ENCODE measurements around the gene SH3BGRL3. TPM values are rescaled to one million over a fixed set of nuclear protein-coding genes. Genes with fewer than 3 reads are reported as not detected.
"Not testable (repeated sequence)": the region's sequence is repeated elsewhere in the genome, so short reads cannot be mapped to it uniquely, and the experiment has no call there.

SH3BGRL3 gene
- total and polyA plus RNA-seq, 2 experiments from 2014 or later: 30.9 to 370 TPM

DNA sequence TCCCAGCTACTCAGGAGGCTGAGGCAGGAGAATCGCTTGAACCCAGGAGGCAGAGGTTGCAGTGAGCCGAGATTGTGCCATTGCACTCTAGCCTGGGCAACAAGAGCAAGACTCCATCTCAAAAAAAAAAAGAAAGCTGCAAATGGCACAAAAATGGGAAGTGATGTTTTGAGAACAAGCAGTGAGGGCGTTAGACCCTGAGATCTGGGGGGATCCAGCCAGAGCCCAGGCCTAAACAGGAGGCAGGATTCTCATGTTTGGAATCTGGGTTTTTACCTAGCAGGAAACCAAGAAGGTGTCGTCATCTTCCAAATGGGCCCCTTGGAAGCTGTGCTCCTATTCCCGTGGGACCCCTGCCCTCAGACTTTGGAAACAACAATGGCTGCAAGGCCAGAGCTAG lies 12.8 kb downstream of the SH3BGRL3 start:
- H3K4me3 Mint-ChIP-seq; DNase-seq (ENCODE audit: low spot score); H3K27ac ChIP-seq (ENCODE audit: low read depth); H3K36me3 Mint-ChIP-seq (ENCODE audit: low read depth); H3K36me3 ChIP-seq (ENCODE audit: insufficient read depth); H3K79me2 ChIP-seq (replicated peaks; ENCODE audit: insufficient read depth); ATAC-seq; H3K4me1 ChIP-seq (ENCODE audit: insufficient read depth); H3K4me2 ChIP-seq; H3K9me2 ChIP-seq (ENCODE audit: insufficient read depth); H3K27me3 ChIP-seq (ENCODE audit: insufficient read depth); H3F3A ChIP-seq (replicated peaks; ENCODE audit: low read depth); H3K4me3 ChIP-seq; H4K20me1 ChIP-seq (replicated peaks; ENCODE audit: insufficient read depth); H3K9me3 Mint-ChIP-seq; H3K27me3 Mint-ChIP-seq (ENCODE audit: insufficient read depth, low read depth, poor library complexity); H3K27ac Mint-ChIP-seq; H2AFZ ChIP-seq: not testable (repeated sequence)
- H3K4me1 Mint-ChIP-seq: peaks cover 26% of the 10 kb centered on the region

DNA sequence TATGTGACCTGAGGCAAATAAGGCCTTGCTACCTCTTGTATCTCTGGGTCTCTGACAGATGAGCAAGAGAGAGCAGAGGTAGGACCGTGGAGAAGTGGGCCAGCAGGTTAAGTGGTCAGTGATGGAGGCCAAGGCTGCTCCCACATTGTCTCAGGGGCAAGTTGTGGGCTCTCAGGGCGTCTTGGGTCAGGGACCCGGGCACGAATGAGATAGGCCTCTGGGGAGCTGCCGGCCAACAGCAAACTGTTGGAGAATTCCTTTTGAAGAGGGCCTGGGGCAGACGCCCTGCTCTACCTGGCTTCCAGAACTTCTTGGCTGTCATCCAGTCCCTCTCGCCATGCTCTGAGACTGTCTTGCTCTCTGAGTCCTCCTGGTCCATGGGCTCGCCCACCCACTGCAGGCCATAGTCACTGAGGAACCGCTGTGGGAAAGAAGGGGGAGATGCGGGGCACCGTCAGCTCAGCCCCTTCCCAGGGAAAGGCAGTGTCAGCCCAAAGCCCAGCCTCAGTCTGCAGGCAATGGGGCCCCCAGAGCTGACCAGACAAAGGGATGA lies 14.1 kb downstream of the SH3BGRL3 start:
- Mint-ChIP-seq H3K9me3 (no peaks in the 10 kb centered on the region), H3K27ac (no peak overlapping the region), H3K36me3 (ENCODE audit: low read depth) (no peaks in the 10 kb centered on the region; the same call in 2 of the 3 replicates), H3K27me3 (ENCODE audit: insufficient read depth, low read depth, poor library complexity) (peaks cover 3% of the 10 kb centered on the region), H3K4me1 (peaks cover 26% of the 10 kb centered on the region), H3K4me3 (no peak overlapping the region)
- no peaks in the 10 kb centered on the region for H3K36me3 ChIP-seq (ENCODE audit: insufficient read depth)
- no peaks in the 10 kb centered on the region for H3F3A ChIP-seq (replicated peaks; ENCODE audit: low read depth)
- ATAC-seq (no peak), DNase-seq (ENCODE audit: low spot score) (no peak)
- no peaks in the 10 kb centered on the region for H3K27me3 ChIP-seq (ENCODE audit: insufficient read depth)
- no peaks in the 10 kb centered on the region for H3K9me2 ChIP-seq (ENCODE audit: insufficient read depth)
- H3K4me3 ChIP-seq: no peak overlapping the region
- H3K79me2 ChIP-seq (replicated peaks; ENCODE audit: insufficient read depth): no peaks in the 10 kb centered on the region
- H3K4me2 ChIP-seq: no peak overlapping the region
- H3K27ac ChIP-seq (ENCODE audit: low read depth): no peak overlapping the region
- no peak overlapping the region for H2AFZ ChIP-seq
- H3K4me1 ChIP-seq (ENCODE audit: insufficient read depth): peaks cover 4% of the 10 kb centered on the region; the same call in 1 of the 2 replicates
- no peaks in the 10 kb centered on the region for H4K20me1 ChIP-seq (replicated peaks; ENCODE audit: insufficient read depth)
- TF ChIP-seq, protein P1, sequence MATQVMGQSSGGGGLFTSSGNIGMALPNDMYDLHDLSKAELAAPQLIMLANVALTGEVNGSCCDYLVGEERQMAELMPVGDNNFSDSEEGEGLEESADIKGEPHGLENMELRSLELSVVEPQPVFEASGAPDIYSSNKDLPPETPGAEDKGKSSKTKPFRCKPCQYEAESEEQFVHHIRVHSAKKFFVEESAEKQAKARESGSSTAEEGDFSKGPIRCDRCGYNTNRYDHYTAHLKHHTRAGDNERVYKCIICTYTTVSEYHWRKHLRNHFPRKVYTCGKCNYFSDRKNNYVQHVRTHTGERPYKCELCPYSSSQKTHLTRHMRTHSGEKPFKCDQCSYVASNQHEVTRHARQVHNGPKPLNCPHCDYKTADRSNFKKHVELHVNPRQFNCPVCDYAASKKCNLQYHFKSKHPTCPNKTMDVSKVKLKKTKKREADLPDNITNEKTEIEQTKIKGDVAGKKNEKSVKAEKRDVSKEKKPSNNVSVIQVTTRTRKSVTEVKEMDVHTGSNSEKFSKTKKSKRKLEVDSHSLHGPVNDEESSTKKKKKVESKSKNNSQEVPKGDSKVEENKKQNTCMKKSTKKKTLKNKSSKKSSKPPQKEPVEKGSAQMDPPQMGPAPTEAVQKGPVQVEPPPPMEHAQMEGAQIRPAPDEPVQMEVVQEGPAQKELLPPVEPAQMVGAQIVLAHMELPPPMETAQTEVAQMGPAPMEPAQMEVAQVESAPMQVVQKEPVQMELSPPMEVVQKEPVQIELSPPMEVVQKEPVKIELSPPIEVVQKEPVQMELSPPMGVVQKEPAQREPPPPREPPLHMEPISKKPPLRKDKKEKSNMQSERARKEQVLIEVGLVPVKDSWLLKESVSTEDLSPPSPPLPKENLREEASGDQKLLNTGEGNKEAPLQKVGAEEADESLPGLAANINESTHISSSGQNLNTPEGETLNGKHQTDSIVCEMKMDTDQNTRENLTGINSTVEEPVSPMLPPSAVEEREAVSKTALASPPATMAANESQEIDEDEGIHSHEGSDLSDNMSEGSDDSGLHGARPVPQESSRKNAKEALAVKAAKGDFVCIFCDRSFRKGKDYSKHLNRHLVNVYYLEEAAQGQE (IDR thresholded peaks at IDR 0.05; ENCODE audit: unreplicated experiment): no peak
- TF ChIP-seq NANOG (IDR thresholded peaks at IDR 0.05; ENCODE audit: borderline replicate concordance): no peak
- TF ChIP-seq STAT1 (IDR thresholded peaks at IDR 0.05; ENCODE audit: unreplicated experiment): no peak
- no peak for TF ChIP-seq JUNB (IDR thresholded peaks at IDR 0.05; ENCODE audit: unreplicated experiment)
- no peak for TF ChIP-seq EZH2 (IDR thresholded peaks at IDR 0.05; ENCODE audit: low read depth, unreplicated experiment)
- TF ChIP-seq, protein P2, sequence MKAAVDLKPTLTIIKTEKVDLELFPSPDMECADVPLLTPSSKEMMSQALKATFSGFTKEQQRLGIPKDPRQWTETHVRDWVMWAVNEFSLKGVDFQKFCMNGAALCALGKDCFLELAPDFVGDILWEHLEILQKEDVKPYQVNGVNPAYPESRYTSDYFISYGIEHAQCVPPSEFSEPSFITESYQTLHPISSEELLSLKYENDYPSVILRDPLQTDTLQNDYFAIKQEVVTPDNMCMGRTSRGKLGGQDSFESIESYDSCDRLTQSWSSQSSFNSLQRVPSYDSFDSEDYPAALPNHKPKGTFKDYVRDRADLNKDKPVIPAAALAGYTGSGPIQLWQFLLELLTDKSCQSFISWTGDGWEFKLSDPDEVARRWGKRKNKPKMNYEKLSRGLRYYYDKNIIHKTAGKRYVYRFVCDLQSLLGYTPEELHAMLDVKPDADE (IDR thresholded peaks at IDR 0.05): no peak
- no peak for TF ChIP-seq POLR2AphosphoS5 (IDR thresholded peaks at IDR 0.05; ENCODE audit: low read depth)
- TF ChIP-seq, protein P3, sequence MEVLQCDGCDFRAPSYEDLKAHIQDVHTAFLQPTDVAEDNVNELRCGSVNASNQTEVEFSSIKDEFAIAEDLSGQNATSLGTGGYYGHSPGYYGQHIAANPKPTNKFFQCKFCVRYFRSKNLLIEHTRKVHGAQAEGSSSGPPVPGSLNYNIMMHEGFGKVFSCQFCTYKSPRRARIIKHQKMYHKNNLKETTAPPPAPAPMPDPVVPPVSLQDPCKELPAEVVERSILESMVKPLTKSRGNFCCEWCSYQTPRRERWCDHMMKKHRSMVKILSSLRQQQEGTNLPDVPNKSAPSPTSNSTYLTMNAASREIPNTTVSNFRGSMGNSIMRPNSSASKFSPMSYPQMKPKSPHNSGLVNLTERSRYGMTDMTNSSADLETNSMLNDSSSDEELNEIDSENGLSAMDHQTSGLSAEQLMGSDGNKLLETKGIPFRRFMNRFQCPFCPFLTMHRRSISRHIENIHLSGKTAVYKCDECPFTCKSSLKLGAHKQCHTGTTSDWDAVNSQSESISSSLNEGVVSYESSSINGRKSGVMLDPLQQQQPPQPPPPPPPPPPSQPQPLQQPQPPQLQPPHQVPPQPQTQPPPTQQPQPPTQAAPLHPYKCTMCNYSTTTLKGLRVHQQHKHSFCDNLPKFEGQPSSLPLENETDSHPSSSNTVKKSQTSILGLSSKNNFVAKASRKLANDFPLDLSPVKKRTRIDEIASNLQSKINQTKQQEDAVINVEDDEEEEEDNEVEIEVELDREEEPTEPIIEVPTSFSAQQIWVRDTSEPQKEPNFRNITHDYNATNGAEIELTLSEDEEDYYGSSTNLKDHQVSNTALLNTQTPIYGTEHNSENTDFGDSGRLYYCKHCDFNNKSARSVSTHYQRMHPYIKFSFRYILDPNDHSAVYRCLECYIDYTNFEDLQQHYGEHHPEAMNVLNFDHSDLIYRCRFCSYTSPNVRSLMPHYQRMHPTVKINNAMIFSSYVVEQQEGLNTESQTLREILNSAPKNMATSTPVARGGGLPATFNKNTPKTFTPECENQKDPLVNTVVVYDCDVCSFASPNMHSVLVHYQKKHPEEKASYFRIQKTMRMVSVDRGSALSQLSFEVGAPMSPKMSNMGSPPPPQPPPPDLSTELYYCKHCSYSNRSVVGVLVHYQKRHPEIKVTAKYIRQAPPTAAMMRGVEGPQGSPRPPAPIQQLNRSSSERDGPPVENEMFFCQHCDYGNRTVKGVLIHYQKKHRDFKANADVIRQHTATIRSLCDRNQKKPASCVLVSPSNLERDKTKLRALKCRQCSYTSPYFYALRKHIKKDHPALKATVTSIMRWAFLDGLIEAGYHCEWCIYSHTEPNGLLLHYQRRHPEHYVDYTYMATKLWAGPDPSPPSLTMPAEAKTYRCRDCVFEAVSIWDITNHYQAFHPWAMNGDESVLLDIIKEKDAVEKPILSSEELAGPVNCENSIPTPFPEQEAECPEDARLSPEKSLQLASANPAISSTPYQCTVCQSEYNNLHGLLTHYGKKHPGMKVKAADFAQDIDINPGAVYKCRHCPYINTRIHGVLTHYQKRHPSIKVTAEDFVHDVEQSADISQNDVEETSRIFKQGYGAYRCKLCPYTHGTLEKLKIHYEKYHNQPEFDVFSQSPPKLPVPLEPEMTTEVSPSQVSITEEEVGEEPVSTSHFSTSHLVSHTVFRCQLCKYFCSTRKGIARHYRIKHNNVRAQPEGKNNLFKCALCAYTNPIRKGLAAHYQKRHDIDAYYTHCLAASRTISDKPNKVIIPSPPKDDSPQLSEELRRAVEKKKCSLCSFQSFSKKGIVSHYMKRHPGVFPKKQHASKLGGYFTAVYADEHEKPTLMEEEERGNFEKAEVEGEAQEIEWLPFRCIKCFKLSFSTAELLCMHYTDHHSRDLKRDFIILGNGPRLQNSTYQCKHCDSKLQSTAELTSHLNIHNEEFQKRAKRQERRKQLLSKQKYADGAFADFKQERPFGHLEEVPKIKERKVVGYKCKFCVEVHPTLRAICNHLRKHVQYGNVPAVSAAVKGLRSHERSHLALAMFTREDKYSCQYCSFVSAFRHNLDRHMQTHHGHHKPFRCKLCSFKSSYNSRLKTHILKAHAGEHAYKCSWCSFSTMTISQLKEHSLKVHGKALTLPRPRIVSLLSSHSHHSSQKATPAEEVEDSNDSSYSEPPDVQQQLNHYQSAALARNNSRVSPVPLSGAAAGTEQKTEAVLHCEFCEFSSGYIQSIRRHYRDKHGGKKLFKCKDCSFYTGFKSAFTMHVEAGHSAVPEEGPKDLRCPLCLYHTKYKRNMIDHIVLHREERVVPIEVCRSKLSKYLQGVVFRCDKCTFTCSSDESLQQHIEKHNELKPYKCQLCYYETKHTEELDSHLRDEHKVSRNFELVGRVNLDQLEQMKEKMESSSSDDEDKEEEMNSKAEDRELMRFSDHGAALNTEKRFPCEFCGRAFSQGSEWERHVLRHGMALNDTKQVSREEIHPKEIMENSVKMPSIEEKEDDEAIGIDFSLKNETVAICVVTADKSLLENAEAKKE (CRISPR knock-in tag; IDR thresholded peaks at IDR 0.05): no peak
- TF ChIP-seq CREB1 (CRISPR knock-in tag; IDR thresholded peaks at IDR 0.05; ENCODE audit: low read depth): no peak
- TF ChIP-seq ZNF331 (CRISPR knock-in tag; IDR thresholded peaks at IDR 0.05; ENCODE audit: low read depth): no peak
- TF ChIP-seq ZNF114 (CRISPR knock-in tag; IDR thresholded peaks at IDR 0.05): no peak
- no peak for TF ChIP-seq EZH2phosphoT487 (IDR thresholded peaks at IDR 0.05; ENCODE audit: unreplicated experiment)

Data from GM23338 (cell line).